ENCODE data around the gene ANO3. TPM values are rescaled to one million over a fixed set of nuclear protein-coding genes. Genes with fewer than 3 reads are reported as not detected.

ANO3 gene
- polyA plus RNA-seq, 1 experiment: 0.02 TPM

DNA sequence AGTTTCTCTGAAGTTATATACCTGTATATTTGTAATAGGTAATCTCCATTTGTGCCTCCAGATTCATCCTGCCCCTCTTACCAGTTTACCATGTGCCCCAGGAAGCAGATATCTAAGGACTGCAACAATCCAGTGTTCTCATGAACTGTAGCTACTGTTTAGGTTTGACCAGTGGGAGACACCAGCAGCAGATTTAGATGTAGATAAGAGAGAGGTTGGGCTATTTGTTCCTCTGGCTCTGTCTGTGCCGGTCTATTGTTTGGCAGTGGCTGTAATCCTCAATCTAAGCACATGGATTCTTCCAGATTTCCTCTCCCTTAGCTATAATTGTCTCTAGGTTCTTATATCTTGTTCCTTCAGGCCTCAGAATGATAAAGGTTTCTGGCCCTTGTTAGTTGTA is 88.4 kb downstream of the ANO3 start:
- no peak for DNase-seq (ENCODE audit: low read depth, low spot score)
- ChIA-PET POLR2A (no interaction called here), CTCF (no interaction called here)
- no peak overlapping the region for H3K27ac ChIP-seq (ENCODE audit: low read depth, low read length)
- H3K4me3 ChIP-seq (ENCODE audit: low read depth, low read length): no peak overlapping the region
- no peaks in the 10 kb centered on the region for H3K27me3 ChIP-seq (ENCODE audit: control insufficient read depth, insufficient read depth, low read length)
- TF ChIP-seq, protein P1, sequence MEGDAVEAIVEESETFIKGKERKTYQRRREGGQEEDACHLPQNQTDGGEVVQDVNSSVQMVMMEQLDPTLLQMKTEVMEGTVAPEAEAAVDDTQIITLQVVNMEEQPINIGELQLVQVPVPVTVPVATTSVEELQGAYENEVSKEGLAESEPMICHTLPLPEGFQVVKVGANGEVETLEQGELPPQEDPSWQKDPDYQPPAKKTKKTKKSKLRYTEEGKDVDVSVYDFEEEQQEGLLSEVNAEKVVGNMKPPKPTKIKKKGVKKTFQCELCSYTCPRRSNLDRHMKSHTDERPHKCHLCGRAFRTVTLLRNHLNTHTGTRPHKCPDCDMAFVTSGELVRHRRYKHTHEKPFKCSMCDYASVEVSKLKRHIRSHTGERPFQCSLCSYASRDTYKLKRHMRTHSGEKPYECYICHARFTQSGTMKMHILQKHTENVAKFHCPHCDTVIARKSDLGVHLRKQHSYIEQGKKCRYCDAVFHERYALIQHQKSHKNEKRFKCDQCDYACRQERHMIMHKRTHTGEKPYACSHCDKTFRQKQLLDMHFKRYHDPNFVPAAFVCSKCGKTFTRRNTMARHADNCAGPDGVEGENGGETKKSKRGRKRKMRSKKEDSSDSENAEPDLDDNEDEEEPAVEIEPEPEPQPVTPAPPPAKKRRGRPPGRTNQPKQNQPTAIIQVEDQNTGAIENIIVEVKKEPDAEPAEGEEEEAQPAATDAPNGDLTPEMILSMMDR (IDR thresholded peaks at IDR 0.05; ENCODE audit: low read depth, low read length): no peak
- no peaks in the 10 kb centered on the region for H3K9me3 ChIP-seq (ENCODE audit: control insufficient read depth, insufficient read depth, low read length)

DNA sequence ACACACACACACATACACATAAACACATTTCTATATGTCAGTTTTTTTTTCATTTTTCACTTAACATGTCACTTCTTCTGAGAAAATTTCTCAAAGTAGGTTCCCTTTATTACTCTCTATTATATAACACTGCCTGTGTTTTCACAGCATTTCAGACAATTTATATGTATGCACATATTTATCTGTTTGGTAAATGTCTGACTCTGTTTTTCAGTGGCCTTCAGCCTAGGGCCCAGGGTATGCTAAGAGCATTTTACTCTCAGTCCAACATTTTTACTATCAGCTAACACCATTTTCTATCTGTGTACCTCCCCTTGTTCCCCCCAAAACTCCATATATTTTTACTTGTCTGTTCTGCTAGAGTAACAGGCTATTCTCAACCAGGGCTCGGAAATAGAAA is 92.3 kb downstream of the ANO3 start:
- DNase-seq (ENCODE audit: low read depth, low spot score): no peak
- ChIA-PET CTCF (no interaction called here), POLR2A (no interaction called here)
- no peaks in the 10 kb centered on the region for H3K27me3 ChIP-seq (ENCODE audit: control insufficient read depth, insufficient read depth, low read length)
- no peak overlapping the region for H3K4me3 ChIP-seq (ENCODE audit: low read depth, low read length)
- no peaks in the 10 kb centered on the region for H3K9me3 ChIP-seq (ENCODE audit: control insufficient read depth, insufficient read depth, low read length)
- TF ChIP-seq, protein P1 (IDR thresholded peaks at IDR 0.05; ENCODE audit: low read depth, low read length): no peak
- H3K27ac ChIP-seq (ENCODE audit: low read depth, low read length): no peak overlapping the region

DNA sequence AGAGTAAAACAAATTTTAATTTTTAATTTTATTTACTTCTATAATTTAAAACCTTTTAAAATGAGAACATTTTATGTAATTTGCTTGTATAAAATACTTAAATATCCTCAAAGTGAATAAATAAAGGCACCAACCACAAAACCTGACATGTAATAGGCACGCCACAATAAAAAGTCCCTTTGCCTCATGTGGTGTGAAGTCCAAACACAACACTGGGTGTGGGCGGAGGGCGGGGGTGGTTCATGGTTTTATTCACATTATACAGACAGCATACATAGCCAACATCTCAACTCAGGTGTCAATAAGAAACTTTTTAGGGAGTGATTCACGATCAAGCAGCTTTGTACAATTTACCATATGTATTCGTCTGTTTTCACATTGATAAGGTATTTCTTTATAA is 107.9 kb downstream of the ANO3 start:
- POLR2A ChIA-PET: no interaction called here
- TF ChIP-seq, protein P1 (IDR thresholded peaks at IDR 0.05; ENCODE audit: low read depth, low read length): no peak
- DNase-seq (ENCODE audit: low read depth, low spot score): no peak
- CTCF ChIA-PET: interaction anchor here (0.6 to 0.7 kb wide), 2 partner anchors 28 to 719 kb away, joined by 3 to 4 read pairs; no protein-coding TSS in a partner anchor
- no peaks in the 10 kb centered on the region for H3K9me3 ChIP-seq (ENCODE audit: control insufficient read depth, insufficient read depth, low read length)
- no peaks in the 10 kb centered on the region for H3K27me3 ChIP-seq (ENCODE audit: control insufficient read depth, insufficient read depth, low read length)
- no peak overlapping the region for H3K4me3 ChIP-seq (ENCODE audit: low read depth, low read length)
- H3K27ac ChIP-seq (ENCODE audit: low read depth, low read length): no peak overlapping the region

DNA sequence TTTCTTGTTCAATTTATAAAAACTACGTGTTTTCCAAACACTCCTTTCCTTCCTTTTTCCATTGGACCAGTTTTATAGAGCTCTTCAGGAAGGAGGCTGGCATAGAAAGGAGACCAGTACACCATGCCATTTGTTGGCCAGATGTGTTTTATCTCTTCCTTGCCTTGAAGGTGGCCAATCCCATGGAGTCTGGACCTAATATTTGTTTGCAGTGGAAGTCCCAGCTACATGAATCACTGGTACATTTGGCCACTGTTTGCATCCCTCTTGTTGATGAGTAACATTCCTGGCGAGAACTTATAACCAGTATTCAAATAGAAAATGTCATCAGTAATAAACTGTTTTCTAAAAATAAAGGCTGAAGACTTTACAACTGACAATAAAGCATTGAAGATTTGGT is 110.2 kb downstream of the ANO3 start:
- TF ChIP-seq, protein P1 (IDR thresholded peaks at IDR 0.05; ENCODE audit: low read depth, low read length): no peak
- no peak for DNase-seq (ENCODE audit: low read depth, low spot score)

DNA sequence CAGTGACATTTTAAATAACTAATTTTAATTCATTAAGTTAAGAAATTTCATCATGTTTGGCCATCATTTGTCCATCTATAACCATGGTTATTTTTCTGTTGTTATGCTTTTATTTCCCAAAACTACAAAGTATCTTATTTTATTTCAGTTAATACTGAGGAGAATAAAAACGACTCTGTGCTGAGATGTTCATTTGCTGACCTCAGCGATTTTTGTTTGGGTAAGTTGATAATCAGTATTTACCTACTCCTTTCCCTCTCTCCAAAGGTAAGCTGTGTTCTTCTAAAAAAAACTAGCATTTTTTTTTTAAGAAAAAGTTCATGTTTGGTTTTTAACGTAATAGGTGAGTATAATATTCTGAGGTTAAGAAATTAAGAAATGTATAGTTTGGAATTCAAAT is 111.7 kb downstream of the ANO3 start:
- no peak overlapping the region for H3K4me3 ChIP-seq (ENCODE audit: low read depth, low read length)
- TF ChIP-seq, protein P1 (IDR thresholded peaks at IDR 0.05; ENCODE audit: low read depth, low read length): no peak
- H3K9me3 ChIP-seq (ENCODE audit: control insufficient read depth, insufficient read depth, low read length): no peaks in the 10 kb centered on the region
- ChIA-PET POLR2A (no interaction called here), CTCF (no interaction called here)
- H3K27ac ChIP-seq (ENCODE audit: low read depth, low read length): no peak overlapping the region
- no peak for DNase-seq (ENCODE audit: low read depth, low spot score)
- H3K27me3 ChIP-seq (ENCODE audit: control insufficient read depth, insufficient read depth, low read length): no peaks in the 10 kb centered on the region

More for the DNA sequence above, 110.2 kb downstream of the ANO3 start:
- H3K27me3 ChIP-seq (ENCODE audit: control insufficient read depth, insufficient read depth, low read length): no peaks in the 10 kb centered on the region
- POLR2A ChIA-PET: no interaction called here
- H3K4me3 ChIP-seq (ENCODE audit: low read depth, low read length): no peak overlapping the region
- H3K9me3 ChIP-seq (ENCODE audit: control insufficient read depth, insufficient read depth, low read length): no peaks in the 10 kb centered on the region
- H3K27ac ChIP-seq (ENCODE audit: low read depth, low read length): no peak overlapping the region
- CTCF ChIA-PET: no interaction called here

All from AG04450 (cell line).